HEK293T (cell line): ENCODE results near the gene BTBD8.
A peak's percentile ranks its signal among the peaks of the same experiment; 100 is the strongest.
"Not testable (repeated sequence)": the region's sequence is repeated elsewhere in the genome, so short reads cannot be mapped to it uniquely, and the experiment has no call there.

Experiments
- CTCF ChIA-PET: fragments of 350-600 bp; formaldehyde crosslinking; extraction: SDS; loops from one replicate; lab custom pipeline; 2021; ENCODE audit warnings: antibody characterized with exemption, inconsistent platforms; lab: Yijun Ruan, JAX
- POLR2A ChIA-PET: fragments of 350-600 bp; formaldehyde crosslinking; extraction: SDS; loops from one replicate; lab custom pipeline; 2020; ENCODE audit warnings: antibody characterized with exemption, inconsistent platforms; lab: Yijun Ruan, JAX
- DNase-seq: peaks from one replicate; pipeline ENCODE4 v3.0.0; 2012; ENCODE audit warnings: mixed read lengths; ENCODE audit errors: extremely low spot score
- ARNT ChIP-seq: fragments of 450-650 bp; IDR thresholded peaks from 2 replicates; pipeline ENCODE4 v1.6.1; 2017; ENCODE audit warnings: mild to moderate bottlenecking
- BHLHE40 ChIP-seq: fragments of 450-650 bp; IDR thresholded peaks from 2 replicates; pipeline ENCODE4 v1.6.1; 2016; ENCODE audit warnings: mild to moderate bottlenecking, moderate library complexity, borderline replicate concordance
- CTBP1 ChIP-seq: fragments of 450-650 bp; IDR thresholded peaks from 2 replicates; pipeline ENCODE4 v1.6.1; 2016; ENCODE audit warnings: borderline replicate concordance
- ELF4 ChIP-seq: fragments of 450-650 bp; IDR thresholded peaks from 2 replicates; pipeline ENCODE4 v1.6.1; 2017; ENCODE audit warnings: antibody characterized with exemption
- FOXA1 ChIP-seq: fragments of 450-650 bp; IDR thresholded peaks from 2 replicates; pipeline ENCODE4 v1.6.1; 2016; ENCODE audit warnings: mild to moderate bottlenecking
- FOXK2 ChIP-seq: fragments of 450-650 bp; IDR thresholded peaks from 2 replicates; pipeline ENCODE4 v1.6.1; 2016; ENCODE audit warnings: mild to moderate bottlenecking
- FOXM1 ChIP-seq: fragments of 450-650 bp; IDR thresholded peaks from 2 replicates; pipeline ENCODE4 v1.6.1; 2017; ENCODE audit warnings: mild to moderate bottlenecking, borderline replicate concordance
- HDGF ChIP-seq: fragments of 450-650 bp; IDR thresholded peaks from 2 replicates; pipeline ENCODE4 v1.6.1; 2017; ENCODE audit warnings: antibody characterized with exemption, borderline replicate concordance
- L3MBTL2 ChIP-seq: fragments of 450-650 bp; conservative IDR thresholded peaks from 2 replicates; pipeline ENCODE4 v1.6.1; 2016; ENCODE audit warnings: mild to moderate bottlenecking
- LEF1 ChIP-seq: fragments of 450-650 bp; IDR thresholded peaks from 2 replicates; pipeline ENCODE4 v1.6.1; 2017; ENCODE audit warnings: mild to moderate bottlenecking, borderline replicate concordance
- NFRKB ChIP-seq: fragments of 450-650 bp; IDR thresholded peaks from 2 replicates; pipeline ENCODE4 v1.6.1; 2016; ENCODE audit warnings: mild to moderate bottlenecking, moderate library complexity
- PKNOX1 ChIP-seq: fragments of 450-650 bp; IDR thresholded peaks from 2 replicates; pipeline ENCODE4 v1.6.1; 2016
- SP1 ChIP-seq: fragments of 450-650 bp; IDR thresholded peaks from 2 replicates; pipeline ENCODE4 v1.6.1; 2017
- SUZ12 ChIP-seq: fragments of 450-650 bp; IDR thresholded peaks from 2 replicates; pipeline ENCODE4 v1.6.1; 2016; ENCODE audit warnings: mild to moderate bottlenecking
- TARDBP ChIP-seq: fragments of 450-650 bp; IDR thresholded peaks from 2 replicates; pipeline ENCODE4 v1.6.1; 2016
- ZNF384 ChIP-seq: fragments of 450-650 bp; IDR thresholded peaks from 2 replicates; pipeline ENCODE4 v1.6.1; 2016

The BTBD8 gene

DNA sequence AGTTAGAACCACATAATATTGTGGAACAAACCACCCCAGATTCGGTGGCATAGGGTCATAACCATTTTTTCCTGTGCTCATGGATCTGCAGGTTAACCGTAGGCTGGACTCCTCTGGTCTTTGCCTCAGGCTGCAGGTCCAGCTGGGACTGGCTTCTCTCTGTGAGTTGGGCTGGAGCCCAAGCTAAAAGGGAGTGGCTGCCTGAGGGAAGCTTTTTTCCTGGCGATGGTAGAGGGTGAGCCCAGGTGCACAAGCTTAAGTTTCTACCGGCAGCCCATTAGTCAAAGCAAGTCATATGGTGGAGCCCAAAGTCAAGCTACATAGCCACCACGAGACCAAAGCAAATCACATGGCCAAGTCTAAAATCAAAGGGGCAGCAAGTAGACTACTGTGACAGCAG lies 36.5 kb upstream of the BTBD8 start:
- CTCF ChIA-PET, result no interaction called here
- DNase-seq, result no peak
- POLR2A ChIA-PET, result no interaction called here
- TF ChIP-seq FOXK2 (no peak), PKNOX1 (no peak), BHLHE40 (no peak)

GRCh38 chr1:92045766-92046495 lies 34.2 kb upstream of the BTBD8 start:
- CTCF ChIA-PET, result no interaction called here
- DNase-seq, result no peak
- POLR2A ChIA-PET, result no interaction called here
- TF ChIP-seq ARNT (no peak), SP1 (no peak), FOXA1 (no peak), CTBP1 (no peak), L3MBTL2 (no peak), SUZ12 (no peak), FOXM1 (no peak), NFRKB (no peak), PKNOX1 (no peak)

DNA sequence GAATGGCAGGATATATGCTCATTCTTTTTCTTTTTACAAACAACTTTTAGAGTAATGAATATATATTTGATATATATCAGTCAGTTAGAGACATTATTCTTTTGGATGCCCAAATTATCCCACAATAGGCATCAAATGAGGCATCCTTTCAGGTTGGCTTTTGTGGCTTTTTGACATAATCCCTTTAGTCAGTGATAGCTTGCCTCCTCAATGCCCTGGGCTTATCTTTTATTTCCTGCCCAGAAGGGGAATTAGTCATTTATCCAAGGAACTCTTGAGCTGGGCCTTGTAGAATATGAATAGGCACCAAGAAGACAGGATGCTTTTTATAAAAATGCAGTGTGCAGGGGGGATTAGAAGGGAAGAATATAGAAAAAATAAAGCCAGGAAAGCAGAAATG lies 28.2 kb upstream of the BTBD8 start:
- TF ChIP-seq SUZ12 (no peak), LEF1 (no peak), TARDBP (no peak), FOXM1 (no peak), BHLHE40 (no peak), FOXK2 (no peak), CTBP1 (no peak), ARNT (no peak), L3MBTL2 (no peak), PKNOX1 (no peak), NFRKB (no peak), ZNF384 (no peak), SP1 (no peak)

GRCh38 chr1:92065042-92065441 lies 15.1 kb upstream of the BTBD8 start:
- no peak for TF ChIP-seq HDGF
- no peak for TF ChIP-seq ZNF384
- no peak for TF ChIP-seq SUZ12
- no peak for TF ChIP-seq PKNOX1
- CTCF ChIA-PET, result no interaction called here
- peak; percentile 30 for DNase-seq
- POLR2A ChIA-PET, result no interaction called here

More for the DNA sequence above, 28.2 kb upstream of the BTBD8 start:
- DNase-seq, result no peak
- ChIA-PET CTCF (interaction anchor here (0.6 to 1.0 kb wide), 2 partner anchors 18 to 564 kb away, joined by 3 read pairs; no protein-coding TSS in a partner anchor), POLR2A (no interaction called here)

DNA sequence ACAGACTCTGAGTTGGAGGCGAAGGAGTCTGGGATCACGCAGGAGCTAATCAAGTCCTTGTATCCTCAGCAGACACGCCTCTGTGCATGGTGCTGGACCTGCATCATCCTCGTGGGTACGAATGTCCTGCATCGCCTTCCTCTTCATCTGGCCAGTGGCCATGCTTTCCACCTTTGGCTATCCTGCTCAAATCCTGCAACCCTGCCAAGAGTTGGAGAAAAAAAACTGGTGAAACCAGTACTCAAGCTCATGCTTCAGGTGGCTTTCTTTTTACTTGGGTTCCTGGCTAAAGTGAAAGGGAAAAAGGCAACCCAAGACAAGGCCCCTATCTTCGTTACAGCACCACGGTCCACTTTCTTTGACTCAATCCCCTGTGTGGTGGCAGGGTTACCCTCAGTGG lies 13.8 kb upstream of the BTBD8 start:
- ChIA-PET POLR2A (no interaction called here), CTCF (no interaction called here)
- TF ChIP-seq FOXM1, result no peak
- TF ChIP-seq PKNOX1, result no peak
- TF ChIP-seq SUZ12, result no peak
- TF ChIP-seq HDGF, result no peak
- TF ChIP-seq L3MBTL2, result no peak
- no peak for TF ChIP-seq SP1
- no peak for TF ChIP-seq FOXA1
- TF ChIP-seq LEF1, result no peak
- no peak for TF ChIP-seq ARNT
- no peak for TF ChIP-seq FOXK2
- no peak for TF ChIP-seq ELF4
- no peak for TF ChIP-seq ZNF384
- no peak for DNase-seq

DNA sequence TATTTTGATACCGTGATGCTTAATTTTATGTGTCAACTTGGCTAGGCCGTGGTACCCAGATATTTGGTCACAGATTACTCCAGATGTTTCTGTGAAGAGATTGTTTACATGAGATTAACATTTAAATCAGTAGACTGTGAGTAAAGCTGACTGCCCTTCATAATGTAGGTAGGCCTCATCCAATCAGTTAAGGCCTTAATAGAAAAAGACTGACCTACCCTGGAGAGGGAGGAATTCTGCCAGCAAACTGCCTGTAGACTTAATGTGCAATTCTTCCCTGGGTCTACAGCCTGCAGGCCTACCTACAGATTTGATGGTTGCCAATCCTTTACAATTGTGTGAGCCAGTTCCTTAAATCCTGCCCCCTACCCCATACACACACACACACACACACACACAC lies 9.3 kb upstream of the BTBD8 start:
- ChIA-PET CTCF (interaction anchor here (0.6 kb wide), 1 partner anchor 1149 kb away, joined by 3 read pairs; no protein-coding TSS in a partner anchor), POLR2A (no interaction called here)
- no peak for DNase-seq
- TF ChIP-seq BHLHE40 (no peak), LEF1 (no peak), L3MBTL2 (no peak), SP1 (no peak), FOXM1 (no peak), PKNOX1 (no peak), CTBP1 (no peak), HDGF (no peak), TARDBP (no peak), SUZ12 (no peak), ELF4 (no peak), NFRKB (no peak)

DNA sequence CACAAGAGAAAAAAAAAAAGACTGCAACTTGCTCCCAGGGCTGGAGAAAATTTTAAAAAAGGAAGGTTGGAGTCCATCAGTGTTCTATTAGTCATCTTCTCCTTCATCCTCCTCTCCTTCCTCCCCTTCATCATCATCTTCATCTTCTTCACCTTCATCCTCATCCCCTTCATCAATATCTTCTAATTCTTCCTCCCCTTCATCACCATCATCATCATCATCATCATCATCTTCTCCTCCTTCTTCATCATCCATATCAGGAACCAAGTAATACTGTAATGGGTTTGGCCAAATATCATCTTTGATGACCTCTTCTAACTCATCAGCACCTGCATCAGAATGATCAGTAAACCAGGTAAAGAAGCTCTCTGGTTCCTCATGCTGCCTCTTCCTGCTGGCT lies 5.7 kb upstream of the BTBD8 start:
- CTCF ChIA-PET, result interaction anchor here (0.6 kb wide), 1 partner anchor 76 kb away, joined by 3 read pairs; no protein-coding TSS in a partner anchor
- POLR2A ChIA-PET, result not testable (repeated sequence)

More for the DNA sequence above, 5.7 kb upstream of the BTBD8 start:
- not testable (repeated sequence) for DNase-seq
